A673 (cell line): Measurements from ENCODE around the gene CAMK1D. TPM values are rescaled to one million over a fixed set of nuclear protein-coding genes. Genes with fewer than 3 reads are reported as not detected.

Experiments used
- BruUV-seq: library from RNA; stranded (reverse); fragments of 400-500 nt; replicated peaks from 2 replicates; lab custom pipeline; 2021; lab: Mats Ljungman, UMichigan
- CTCF ChIA-PET: fragments of 300-600 bp; sonication (Branson Sonifier 250); formaldehyde crosslinking; loops from one replicate; lab custom pipeline; 2022; ENCODE audit warnings: antibody characterized with exemption; lab: Charles Lee
- POLR2A ChIA-PET: fragments of 300-600 bp; sonication (Branson Sonifier 250); formaldehyde crosslinking; loops from one replicate; lab custom pipeline; 2022; ENCODE audit warnings: antibody characterized with exemption; ENCODE audit not compliant: low non-redundant PET; lab: Charles Lee
- DNase-seq: peaks from one replicate; pipeline ENCODE4 v3.0.0-alpha.2; 2015; ENCODE audit warnings: low spot score
- H3K27ac ChIP-seq: fragments of 200-600 bp; sonication (generic); 2 replicates; pipeline ENCODE4 v1.5.1; 2016; ENCODE audit warnings: mixed run types, low read depth, mild to moderate bottlenecking, mixed read lengths, antibody characterized with exemption, low read length; ENCODE audit not compliant: poor library complexity, severe bottlenecking
- H3K27me3 ChIP-seq: fragments of 200-600 bp; sonication (generic); replicated peaks from 2 replicates; pipeline ENCODE4 v1.6.1; 2017; ENCODE audit warnings: mixed run types, low read depth, mild to moderate bottlenecking, mixed read lengths, antibody characterized with exemption, low read length; ENCODE audit not compliant: insufficient read depth, poor library complexity
- H3K36me3 ChIP-seq: fragments of 200-600 bp; sonication (generic); 2 replicates; pipeline ENCODE4 v1.6.1; 2016; ENCODE audit warnings: mixed run types, mild to moderate bottlenecking, mixed read lengths, antibody characterized with exemption, low read length; ENCODE audit not compliant: insufficient read depth, poor library complexity, severe bottlenecking
- H3K4me1 ChIP-seq: fragments of 200-600 bp; sonication (generic); 2 replicates; pipeline ENCODE4 v1.6.1; 2017; ENCODE audit warnings: mixed run types, mild to moderate bottlenecking, mixed read lengths, antibody characterized with exemption, low read length; ENCODE audit not compliant: insufficient read depth, poor library complexity, severe bottlenecking
- H3K4me3 ChIP-seq: fragments of 200-600 bp; sonication (generic); 2 replicates; pipeline ENCODE4 v1.5.1; 2016; ENCODE audit warnings: low read depth, mixed run types, mild to moderate bottlenecking, mixed read lengths, low read length; ENCODE audit not compliant: poor library complexity, severe bottlenecking
- H3K9me3 ChIP-seq: fragments of 200-600 bp; sonication (generic); 2 replicates; pipeline ENCODE4 v1.6.1; 2016; ENCODE audit warnings: mixed run types, low read depth, mild to moderate bottlenecking, mixed read lengths, antibody characterized with exemption, low read length; ENCODE audit not compliant: poor library complexity, severe bottlenecking
- CTCF ChIP-seq: fragments of 300-800, 200-600 bp; sonication (generic); conservative IDR thresholded peaks from 2 replicates; pipeline ENCODE4 v1.5.1; 2017; ENCODE audit warnings: low read depth, mild to moderate bottlenecking, antibody characterized with exemption, low read length, moderate library complexity, mixed read lengths
- EZH2 ChIP-seq: fragments of 200-600 bp; sonication (generic); IDR thresholded peaks from 2 replicates; pipeline ENCODE4 v1.6.1; 2017; ENCODE audit warnings: borderline replicate concordance, low read depth, mild to moderate bottlenecking, mixed read lengths, antibody characterized with exemption, low read length; ENCODE audit not compliant: poor library complexity, severe bottlenecking
- intact Hi-C: fragments of 100-400 bp; cut with micrococcal nuclease; formaldehyde crosslinking; loops from one replicate; pipeline ENCODE4 v1.10.0; 2022; ENCODE audit not compliant: unreplicated experiment
- total RNA-seq: library from RNA; stranded (reverse); gene quantifications from 2 replicates; pipeline ENCODE4 v1.2.3, GENCODE V29; 2021

The CAMK1D gene
- total RNA-seq, 1 experiment from 2014 or later, result 23.7 TPM

- no peak overlapping the region for H3K4me3 ChIP-seq
- no peak for DNase-seq
- BruUV-seq, result no TSS peak
- TF ChIP-seq CTCF (no peak), EZH2 (no peak)
- no peak overlapping the region for H3K27ac ChIP-seq
- intact Hi-C loops, result no loop called here
- no peaks in the 10 kb centered on the region for H3K36me3 ChIP-seq
- no peaks in the 10 kb centered on the region for H3K9me3 ChIP-seq
- POLR2A ChIA-PET, result interaction anchor here (0.6 kb wide), 1 partner anchor 19 kb away, joined by 8 read pairs; no protein-coding TSS in a partner anchor
- H3K27me3 ChIP-seq, result no peaks in the 10 kb centered on the region
- CTCF ChIA-PET, result no interaction called here
- peaks cover 20% of the 10 kb centered on the region for H3K4me1 ChIP-seq
Measured at GRCh38 chr10:12559578-12560178, 210.3 kb downstream of the CAMK1D start.

GRCh38 chr10:12561307-12561706 is 212.0 kb downstream of the CAMK1D start:
- no peak for TF ChIP-seq EZH2
- TF ChIP-seq CTCF, result no peak
- BruUV-seq, result no TSS peak
- Histone ChIP-seq H3K36me3 (no peaks in the 10 kb centered on the region), H3K27ac (no peak overlapping the region), H3K9me3 (no peaks in the 10 kb centered on the region), H3K4me1 (peaks cover 29% of the 10 kb centered on the region), H3K27me3 (no peaks in the 10 kb centered on the region), H3K4me3 (no peak overlapping the region)
- intact Hi-C loops, result no loop called here
- POLR2A ChIA-PET, result no interaction called here
- CTCF ChIA-PET, result interaction anchor here (0.5 kb wide), 1 partner anchor 529 kb away, joined by 6 read pairs; no protein-coding TSS in a partner anchor
- no peak for DNase-seq

- H3K27me3 ChIP-seq, result no peaks in the 10 kb centered on the region
- no peaks in the 10 kb centered on the region for H3K9me3 ChIP-seq
- no TSS peak for BruUV-seq
- DNase-seq, result no peak
- no peak overlapping the region for H3K4me3 ChIP-seq
- no peak overlapping the region for H3K27ac ChIP-seq
- POLR2A ChIA-PET, result no interaction called here
- CTCF ChIA-PET, result interaction anchor here (0.5 kb wide), 1 partner anchor 528 kb away, joined by 6 read pairs; no protein-coding TSS in a partner anchor
- H3K4me1 ChIP-seq, result peaks cover 33% of the 10 kb centered on the region
- TF ChIP-seq CTCF (no peak), EZH2 (no peak)
- intact Hi-C loops, result no loop called here
- H3K36me3 ChIP-seq, result no peaks in the 10 kb centered on the region
Measured at GRCh38 chr10:12561720-12562119, 212.4 kb downstream of the CAMK1D start.
